NCI-H128 (cell line): ENCODE measurements around the gene ISCA2.

Experiments
- DNase-seq: peaks from one replicate; lab custom pipeline; 2025; ENCODE audit not compliant: unreplicated experiment; lab: John Stamatoyannopoulos, UW

ISCA2 gene

DNA sequence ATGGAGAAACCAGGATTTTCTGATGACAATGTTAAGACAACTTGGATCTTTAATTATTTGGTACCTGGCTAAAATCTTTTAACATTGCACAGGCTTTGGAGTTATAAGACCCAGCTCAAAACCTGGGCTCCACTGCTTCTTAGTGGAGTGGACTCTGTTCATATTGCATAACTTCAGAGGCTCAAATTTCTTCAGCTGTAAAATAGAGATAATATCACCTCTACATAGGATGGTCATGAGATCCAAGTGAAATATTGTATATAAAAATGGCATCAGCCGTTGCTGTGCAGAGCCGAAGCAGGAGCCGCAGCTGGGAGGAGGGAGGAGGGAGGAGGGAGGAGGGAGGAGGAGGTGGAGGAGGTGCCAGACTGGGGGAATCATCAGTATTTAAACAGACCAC, 11.0 kb upstream of the ISCA2 start:
- DNase-seq, result no peak

DNA sequence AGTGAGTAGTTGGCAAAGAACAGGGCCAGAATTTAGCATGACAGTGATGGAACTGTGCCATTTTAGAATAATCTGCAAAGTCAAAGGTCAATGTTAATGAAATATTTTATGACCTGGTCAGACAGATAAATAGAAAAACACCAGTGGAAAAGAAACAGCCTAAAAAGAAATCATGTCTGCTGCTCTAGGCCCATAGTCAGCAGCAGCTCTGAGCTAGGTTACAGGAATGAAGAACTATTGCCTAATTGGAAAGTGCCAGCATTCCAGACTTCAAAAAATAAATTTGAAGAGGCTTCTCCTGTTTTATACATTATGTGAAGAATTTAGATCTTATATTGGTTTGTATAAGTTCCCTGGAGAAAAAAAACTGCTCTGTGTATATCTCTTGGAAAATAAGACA, 10.2 kb upstream of the ISCA2 start:
- DNase-seq, result no peak

DNA sequence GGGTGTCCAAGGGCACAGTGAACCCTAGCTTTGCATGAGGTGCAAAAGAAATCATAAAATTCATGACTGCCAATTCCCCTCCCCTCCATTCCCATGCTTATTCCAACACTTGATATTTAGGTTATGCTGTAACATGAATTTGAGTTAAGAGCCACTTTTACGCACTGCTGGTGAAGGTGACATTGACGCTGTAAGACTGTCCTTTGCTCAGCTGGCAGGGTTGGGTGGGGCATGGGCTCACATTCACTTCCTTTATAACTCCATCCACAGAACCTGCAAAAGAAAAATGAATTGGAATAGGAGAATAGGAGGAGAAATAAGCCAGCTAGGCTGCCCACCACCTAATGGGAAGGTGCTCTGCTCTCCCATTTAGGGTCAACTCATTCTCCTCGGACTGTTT, 7.4 kb upstream of the ISCA2 start:
- DNase-seq, result no peak

DNA sequence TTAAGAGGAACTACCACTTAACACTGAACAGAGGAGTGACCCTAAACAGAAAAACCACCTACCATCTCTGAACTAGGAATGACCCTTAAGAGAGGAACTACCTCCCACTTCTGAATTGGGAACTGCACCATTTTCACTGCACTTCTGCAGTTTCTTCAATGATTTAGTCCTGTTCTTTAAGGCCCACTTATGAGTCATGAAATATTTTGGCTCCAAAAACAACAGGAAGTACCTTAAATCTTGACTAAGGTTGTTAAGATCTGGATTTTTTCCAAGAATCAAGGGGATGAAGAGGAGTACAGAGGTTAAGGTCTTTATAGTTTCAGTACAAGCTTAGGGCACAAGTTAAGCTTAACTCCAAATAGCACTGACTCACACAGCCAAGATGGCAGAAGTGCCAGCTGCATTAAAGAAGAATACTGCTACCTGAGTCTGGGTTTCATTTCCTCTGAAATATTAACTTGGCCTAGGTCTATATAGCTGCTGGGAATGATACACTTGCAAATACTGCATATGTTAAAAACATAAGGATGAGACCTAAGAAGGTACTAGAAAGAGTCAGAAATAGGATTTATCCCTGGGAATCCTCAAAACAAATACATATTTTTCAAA, 4.7 kb upstream of the ISCA2 start:
- no peak for DNase-seq

DNA sequence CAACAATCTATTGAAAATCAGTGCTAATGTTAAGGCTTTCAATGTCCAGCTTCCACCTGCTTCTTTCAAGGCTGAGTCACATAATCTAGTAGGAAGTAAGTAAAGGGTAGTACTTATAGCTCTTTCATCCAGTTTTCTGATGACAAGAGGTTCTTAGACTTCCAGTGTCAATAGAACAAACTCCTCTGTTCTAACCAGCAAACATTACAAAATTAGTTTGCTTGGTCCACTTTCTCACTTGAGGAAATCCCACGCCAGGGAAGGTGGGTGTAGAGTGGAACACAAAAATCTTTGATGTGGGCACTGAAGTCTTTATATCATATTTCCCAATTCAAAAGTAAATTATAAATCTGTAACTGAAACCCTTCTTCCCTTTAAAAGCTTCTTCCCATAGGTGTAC, 3.1 kb upstream of the ISCA2 start:
- no peak for DNase-seq

DNA sequence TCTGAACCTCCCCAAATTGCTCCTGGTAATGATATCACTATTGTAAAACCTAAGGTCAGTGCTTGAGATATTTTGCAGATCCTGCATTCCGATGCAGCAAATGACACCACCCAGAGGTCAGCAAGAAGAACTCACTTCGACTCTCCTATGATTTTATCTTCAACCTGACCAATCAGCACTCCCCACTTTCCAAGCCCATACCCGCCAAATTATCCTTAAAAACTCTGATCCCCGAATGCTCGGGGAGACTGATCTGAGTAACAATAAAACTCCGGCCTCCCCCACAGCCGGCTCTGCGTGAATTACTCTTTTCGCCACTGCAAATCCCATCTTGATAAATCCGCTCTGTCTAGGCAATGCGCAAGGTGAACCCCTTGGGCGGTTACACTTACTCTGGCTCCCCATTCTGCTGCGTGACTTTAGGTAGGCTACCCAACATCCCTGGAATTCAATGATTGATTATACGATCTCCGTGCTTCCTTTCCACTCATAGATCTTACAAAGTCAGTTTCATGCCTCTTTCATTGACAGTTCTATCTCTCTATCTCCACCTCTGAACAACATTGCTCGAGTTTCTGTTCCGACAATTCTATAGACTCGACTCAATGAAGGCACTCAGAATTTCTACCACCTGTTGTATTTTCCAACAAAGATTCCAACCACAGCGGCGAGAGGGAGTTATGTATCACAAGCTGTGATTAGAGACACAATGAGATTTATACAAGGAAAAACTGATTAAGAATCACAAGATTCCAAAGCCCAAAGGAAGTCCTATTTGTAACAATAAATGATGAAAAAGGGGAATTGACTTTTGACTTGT, 1.4 kb upstream of the ISCA2 start:
- no peak for DNase-seq

DNA sequence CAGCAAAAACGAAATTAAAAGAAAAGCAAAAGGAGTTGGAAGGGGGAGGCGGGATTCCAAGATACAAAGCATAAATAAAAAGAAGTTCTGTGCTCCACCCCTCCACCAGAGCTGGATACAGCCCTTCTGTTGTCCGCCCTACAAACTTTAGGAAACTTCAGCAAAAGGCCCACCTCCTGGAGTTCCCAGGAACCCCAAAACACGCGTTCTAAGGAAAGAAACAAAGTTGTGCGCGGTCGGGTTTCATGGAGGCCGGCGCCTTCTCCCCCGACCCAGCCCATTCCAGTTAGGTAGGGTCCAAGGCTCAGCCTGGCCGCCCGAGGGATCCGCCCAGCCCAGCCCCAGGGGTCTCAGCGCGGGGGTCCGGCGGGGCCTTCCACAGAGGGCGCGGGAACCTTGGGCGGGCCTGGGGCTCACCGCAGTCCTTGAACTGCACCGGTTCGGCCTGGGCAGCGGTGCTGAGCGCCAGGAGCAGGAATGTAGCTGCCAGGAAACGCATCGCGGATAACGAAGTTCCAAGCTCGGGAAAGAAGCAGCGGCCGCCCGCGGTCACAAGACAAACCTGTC, 706 bp upstream of the ISCA2 start, which contains the start of gene NPC2:
Gene NPC2 (minus strand): TSS at position 530 of the 567 bp plus-strand sequence. CDS start 31 bp downstream, at position 499.
- no peak for DNase-seq

DNA sequence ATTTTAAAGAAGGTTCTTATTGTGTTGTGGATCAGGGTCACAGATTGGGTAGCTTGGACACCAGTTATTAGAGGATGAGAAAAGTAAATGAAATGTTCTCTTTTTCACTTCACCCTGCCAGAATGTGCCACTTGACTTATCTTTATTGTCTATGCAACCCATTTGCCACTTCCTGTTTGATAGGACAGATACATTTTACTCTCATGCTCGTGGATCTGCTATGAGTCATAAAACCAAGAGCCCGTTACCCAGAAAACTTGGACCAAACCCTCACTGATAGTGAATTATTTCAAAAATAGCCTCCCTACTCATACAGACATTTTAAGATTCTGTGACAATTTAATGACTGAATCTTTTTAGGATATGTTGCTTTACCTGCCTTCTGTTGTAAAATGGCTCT, 1.8 kb downstream of the ISCA2 start:
- DNase-seq, result no peak

DNA sequence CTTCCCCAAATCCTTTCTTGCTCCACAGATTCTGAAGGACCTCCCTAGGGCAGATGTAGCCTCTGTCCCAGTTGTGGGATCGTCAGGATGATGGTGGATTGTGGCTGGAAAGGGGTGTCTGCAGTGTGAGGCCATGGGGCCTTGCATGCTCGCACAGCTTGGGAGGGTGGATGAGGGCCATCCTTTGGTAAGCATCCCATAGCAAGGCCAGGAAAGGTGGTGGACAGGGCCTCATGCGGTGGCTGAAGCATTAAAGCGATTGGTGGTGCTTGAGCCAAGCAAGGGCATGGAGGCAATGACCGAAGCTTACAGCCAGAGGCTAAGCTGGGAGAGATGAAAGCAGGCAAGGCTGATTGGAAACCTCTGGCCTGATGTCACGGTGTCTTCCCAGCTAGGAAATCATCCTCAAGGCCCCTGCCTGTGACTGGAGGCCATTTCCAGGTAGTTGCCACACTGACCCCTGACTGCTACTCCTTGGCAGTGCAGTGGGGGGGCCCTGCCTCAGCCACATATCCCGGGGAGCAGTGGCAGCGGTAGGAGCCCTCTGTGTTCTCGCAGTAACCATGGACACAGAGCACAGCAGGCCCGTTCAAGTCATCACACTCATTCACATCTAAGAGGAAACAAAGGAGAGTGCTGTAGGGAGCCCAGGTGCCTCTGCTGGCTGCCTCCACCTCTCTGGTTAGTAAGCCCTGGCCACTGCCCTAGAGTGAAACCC, 7.0 kb downstream of the ISCA2 start:
- DNase-seq, result no peak

DNA sequence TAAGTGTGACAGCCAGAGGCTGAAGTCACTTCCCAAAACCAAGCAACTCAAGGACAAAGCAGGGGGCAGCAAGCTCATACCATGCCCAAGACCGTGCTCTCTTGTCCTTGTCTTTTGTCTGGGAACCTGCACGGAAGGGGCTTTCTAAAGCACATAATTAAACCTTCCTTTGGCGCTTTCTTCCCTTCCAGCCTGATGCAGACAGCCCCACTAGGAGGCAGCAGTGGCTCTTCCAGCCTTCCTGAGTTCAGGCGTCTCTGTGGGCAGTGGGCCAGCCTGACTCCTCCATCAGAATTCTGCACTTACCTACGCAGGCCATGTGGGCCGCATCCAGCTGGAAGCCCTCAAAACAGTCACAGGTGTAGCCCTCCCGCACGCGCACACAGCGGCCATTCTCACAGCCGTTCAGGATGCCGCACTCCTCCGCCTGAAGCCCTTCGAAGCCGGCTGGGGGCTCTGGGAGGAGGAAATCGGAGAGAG, 7.6 kb downstream of the ISCA2 start:
- DNase-seq, result no peak

DNA sequence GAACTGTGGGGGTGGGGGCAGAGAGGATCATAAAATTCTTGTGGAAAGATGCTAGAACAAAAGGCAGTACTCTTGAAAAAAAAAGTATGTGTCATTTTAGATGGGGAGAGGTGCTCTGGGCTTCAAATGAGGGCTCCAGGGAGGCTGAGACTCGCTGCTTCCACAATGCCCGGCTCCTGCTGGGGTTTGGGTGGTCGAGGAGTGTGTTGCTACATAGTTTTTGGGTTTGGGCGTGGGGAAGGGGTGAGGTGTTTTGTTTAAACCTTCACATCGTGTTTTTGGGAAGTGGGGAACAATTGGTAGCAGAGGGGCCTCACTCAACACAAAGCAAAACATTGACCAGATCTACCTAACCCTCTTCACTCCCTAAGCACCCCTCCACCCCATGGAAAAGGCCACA, 8.1 kb downstream of the ISCA2 start:
- DNase-seq, result no peak

DNA sequence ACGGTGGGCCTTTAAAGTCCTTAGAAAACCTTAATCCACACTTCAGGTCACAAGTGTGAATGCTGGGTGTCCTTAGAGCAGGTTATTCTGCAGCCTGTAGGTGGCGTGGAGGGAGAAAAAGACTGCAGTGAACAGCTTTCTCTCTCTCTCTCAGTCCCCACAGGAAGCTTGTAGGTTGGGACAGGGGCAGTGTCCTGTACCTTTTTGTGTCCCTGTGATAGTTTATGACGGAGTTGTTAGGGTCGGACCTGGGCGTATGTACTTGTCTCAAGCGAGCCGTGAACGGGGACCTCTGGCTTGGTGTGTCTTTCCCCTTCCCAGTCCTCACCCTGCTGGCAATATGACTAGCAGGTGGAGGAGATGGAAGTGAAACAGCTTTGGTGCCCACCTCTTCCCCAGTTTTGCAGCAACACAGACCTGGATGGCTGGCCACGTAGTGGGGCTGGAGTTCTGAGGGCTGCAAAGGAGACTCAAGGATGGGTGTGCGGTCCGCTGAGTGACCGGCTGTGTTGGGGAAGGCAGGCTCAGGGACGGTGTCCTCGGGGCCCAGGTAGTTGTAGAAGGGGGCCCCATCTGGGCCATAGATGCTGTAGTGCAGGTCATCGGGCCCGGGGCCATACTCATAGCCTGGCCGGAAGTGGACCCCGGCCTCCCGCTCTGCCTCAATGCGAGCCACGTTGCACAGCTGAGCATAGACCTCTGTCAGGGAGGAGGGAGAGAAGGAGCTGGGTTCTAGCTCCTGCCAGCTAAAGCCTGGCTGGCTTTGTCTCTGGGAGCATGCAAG, 8.9 kb downstream of the ISCA2 start:
- no peak for DNase-seq

DNA sequence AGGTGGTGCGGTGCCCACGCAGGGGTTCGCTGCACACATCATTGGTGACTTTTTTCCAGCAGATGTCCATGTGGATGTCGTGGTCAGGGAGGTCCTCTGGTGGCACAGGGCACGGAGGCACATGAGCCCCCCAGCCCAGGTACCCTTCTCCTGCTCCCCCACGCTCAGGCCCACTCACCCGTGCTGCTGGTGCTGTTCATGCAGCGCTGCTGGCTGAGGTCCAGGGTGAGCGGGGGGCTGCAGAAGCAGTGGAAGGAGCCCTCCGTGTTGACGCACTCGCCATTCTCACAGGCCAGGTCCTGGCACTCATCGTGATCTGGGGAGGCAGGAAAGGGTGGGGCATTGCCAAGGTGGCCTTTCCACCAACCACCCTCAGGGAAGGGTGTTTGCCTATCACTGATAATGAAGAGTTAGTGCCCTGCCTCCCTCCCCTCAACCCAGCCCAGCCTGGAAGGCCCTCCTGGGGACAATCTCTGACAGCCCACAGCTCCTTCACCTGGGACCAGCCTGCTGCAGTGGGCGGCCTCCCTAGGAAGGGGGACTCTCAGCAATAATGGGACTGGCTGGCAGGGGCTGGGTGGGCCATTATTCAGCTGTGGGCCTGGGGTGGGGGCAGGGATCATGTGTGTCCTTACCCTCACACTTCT, 9.8 kb downstream of the ISCA2 start:
- DNase-seq, result no peak

DNA sequence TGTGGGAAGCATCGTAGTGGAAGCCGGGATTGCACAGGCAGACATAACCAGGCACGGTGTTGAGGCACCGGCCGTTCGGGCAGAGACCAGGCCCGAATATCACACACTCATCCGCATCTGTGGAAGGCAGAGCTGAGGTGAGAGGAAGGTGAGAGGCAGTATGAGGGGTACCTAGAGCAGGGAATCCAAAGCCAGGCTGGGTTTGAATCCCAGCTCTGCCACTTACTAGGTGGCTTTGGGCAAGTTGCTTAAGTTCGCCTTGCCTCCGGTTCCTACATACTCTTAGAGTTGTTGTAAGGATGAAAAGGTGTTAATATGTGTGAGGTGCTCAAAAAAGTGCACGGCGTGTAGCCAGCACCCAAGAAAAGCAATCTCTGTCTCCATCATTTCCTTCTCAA, 10.4 kb downstream of the ISCA2 start:
- DNase-seq, result no peak

DNA sequence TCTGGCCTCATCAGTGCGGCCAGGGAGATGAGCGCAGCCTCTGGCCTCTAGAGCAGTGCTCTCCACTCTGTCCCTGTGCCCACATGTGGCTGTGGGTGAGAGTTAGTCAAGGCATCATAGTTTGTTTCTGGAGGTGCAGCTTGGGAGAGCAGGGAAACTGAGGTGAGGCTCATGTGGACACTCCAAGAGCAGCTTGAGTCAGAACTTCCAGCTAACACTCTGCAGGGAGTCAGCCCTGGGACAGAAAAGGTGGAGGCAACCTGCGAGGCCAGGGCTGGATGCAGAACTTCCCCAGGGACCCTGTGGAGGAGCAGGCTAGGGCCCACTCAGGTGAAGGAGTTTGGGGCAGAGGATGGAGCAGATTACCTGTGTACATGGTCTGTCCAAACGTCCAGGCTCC, 10.8 kb downstream of the ISCA2 start:
- DNase-seq, result no peak

DNA sequence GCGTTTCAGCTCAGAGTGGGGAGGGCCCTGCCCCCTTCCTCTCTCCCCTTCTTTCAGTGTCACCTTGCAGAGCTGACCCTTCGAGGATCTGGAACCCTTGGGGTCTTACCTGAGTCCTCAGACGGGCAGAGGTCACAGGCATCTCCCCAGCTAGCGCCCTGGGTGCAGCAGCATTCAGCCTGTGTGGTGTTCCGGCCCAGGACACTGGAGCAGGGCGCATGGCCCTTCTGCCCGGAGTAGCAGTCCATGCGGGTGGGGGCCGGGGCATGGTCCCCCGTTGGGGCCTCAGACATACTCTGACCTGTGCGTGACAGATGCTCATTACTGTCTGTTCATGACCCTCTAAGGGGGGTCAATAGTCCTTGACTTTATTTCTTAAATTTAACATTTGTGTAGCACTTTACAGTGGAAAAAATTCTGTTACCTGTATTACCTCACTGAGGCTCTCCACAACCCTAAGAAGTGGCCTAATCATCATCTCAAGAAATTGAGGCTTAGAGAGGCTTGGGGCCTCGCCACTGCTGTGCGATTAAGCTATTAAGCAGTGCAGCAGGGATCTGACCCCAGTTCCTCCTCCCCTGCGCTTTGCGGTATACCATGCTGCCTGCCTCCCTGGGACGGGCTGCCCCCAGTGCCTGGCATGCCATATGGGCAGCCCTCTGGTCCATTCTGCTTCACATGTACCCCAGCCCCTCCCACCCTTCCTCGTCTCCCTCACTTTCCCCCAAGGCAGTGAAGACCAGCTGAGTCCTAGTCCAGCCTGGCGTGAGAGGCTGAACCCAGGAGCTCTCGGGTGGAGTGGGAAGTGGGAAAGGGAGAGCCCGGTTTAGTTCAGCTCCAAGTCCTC, 11.5 kb downstream of the ISCA2 start:
- DNase-seq, result no peak

DNA sequence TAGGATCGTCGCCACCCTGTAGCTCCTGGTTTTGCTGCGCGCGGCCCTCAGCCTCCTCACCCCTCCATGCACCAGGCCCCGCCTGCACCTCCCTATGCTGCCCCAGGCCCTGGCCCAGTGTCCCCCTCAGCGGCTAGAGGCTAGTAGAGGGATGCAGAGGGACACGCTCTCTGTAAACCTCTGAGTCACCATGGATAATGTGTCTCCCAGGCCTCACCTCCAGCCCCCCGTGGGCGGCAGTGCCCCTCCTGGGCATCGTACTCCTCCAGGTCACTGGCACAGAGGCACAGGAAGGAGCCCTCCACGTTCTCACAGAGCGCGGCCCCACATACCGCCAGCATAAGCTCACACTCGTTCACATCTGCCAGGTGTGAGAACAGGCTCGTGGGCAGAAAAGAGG, 12.3 kb downstream of the ISCA2 start:
- no peak for DNase-seq

DNA sequence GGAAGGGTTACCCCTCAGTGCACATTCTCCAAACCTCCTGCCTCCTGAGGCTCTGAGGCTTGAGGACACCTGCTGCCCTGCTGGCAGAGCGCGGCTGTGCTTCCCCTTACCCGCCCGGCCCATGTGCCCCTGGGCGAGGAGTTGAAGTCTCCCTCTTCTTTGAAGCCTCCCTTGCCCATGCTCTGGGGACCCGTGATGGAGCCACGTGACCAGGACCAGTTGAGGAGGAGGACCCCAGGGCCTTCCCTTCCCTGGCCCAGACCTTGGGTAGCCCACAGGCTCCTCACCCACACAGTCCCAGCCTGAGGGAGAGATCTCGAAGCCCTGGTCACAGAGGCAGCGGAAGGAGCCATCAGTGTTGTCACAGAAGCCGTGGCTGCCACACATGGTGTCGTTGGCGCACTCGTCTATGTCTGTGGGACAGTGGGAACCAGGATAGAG, 12.9 kb downstream of the ISCA2 start:
- no peak for DNase-seq

DNA sequence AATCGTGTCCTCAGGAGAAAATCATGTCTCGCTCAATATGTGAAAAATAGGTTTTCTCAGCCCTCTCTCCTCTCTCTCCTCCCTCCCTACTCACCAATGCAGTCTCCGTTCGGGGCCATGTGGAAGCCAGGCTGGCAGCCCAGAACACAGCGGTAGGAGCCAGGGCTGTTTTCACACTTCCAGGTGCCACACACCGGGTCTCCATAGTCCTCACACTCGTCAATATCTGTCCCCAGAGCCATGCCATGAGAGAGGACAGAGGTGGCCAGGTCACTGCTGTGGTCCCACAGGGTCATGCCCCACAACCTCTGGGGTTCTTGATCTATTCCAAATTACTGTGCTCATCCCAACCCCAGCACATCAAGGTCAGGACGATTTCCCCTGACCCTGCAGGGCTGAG, 13.5 kb downstream of the ISCA2 start:
- DNase-seq, result no peak
